Posterior cingulate gyrus (tissue), 11 donors: ENCODE data around the gene ENPP7.

Source experiments
- DNase-seq, 10 donors: peaks; one replicate each; pipeline versions ENCODE4 v3.0.0 to v3.0.0-alpha.2; 2020 to 2021; ENCODE audit warnings: mixed read lengths in 3 of 10
- intact Hi-C: fragments of 100-400 bp; cut with DNase I; formaldehyde crosslinking; loops from one replicate; pipeline ENCODE4 v1.15.1; 2023

Gene ENPP7

DNA sequence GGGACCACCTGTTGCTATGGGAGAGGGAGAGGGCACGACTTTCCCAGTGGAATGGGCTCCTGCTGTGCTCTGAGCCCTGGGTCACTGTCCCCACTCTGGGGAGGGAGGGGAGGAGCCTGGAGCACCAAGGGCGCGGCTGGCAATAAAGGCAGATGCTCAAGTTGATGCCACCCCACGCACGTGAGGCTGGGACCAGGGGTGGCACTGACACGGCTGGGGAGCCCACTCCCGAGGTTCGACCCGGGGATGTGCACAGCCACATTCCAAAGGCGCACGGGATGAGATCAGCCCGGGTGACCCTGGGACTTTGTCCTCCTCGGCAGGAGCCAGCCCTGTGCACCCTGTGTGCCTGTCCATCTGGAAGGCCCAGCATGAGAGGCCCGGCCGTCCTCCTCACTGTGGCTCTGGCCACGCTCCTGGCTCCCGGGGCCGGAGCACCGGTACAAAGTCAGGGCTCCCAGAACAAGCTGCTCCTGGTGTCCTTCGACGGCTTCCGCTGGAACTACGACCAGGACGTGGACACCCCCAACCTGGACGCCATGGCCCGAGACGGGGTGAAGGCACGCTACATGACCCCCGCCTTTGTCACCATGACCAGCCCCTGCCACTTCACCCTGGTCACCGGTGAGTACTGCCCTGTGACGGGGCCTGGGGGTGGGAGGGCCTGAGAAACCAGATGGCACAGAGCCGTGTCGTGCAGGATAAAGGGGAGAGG, at the start of gene ENPP7:
TSS of gene ENPP7 (plus strand) at position 175 of the 715 bp plus-strand sequence. CDS start at position 372, 197 bp downstream.
- no peak for DNase-seq
- intact Hi-C loops: no loop called here

- intact Hi-C loops: no loop called here
- DNase-seq: peak in 2 of 10 donors; percentile 68 to 78
These were observed 49.6 kb upstream of the ENPP7 start for GRCh38 chr17:79681101-79681621.

DNA sequence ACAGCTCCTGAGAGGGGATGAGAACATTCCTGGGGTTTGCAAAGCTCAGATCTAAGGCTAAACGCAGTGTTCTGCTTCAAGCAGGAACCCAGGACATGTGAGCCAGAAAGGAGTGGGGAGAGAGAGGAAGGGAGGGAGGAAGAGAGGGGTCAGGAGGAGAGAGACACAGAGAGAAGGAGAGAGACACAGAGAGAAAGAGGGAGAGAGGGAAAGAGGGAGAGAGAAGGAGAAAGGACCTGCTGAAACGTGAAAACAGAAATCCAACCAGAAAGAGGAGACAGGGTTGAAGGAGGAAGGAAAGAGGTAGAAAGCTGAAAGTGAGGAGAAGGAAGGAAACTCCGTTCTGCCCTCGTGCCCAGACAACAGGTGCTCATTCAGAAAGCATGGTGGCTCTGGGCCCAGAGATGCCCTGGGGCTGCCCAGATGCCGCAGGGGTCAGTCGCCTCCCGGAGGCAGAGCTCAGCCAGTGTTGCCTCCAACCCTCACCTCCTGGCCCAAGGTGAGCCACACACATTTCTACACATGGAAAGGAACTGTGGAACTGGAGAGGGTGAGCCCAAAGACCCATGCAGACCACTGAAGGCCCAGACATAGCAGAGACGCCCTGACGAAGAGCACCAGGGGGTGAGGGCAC, 49.0 kb upstream of the ENPP7 start:
- DNase-seq: peak in 3 of 10 donors; percentile 31 to 54 (median 49)
- intact Hi-C loops: no loop called here

GRCh38 chr17:79683365-79683764, 47.4 kb upstream of the ENPP7 start:
- intact Hi-C loops: no loop called here
- DNase-seq: no peak

- peak in 3 of 10 donors; percentile 63 to 78 (median 77) for DNase-seq
These were observed 46.4 kb upstream of the ENPP7 start for GRCh38 chr17:79684132-79684985.

DNA sequence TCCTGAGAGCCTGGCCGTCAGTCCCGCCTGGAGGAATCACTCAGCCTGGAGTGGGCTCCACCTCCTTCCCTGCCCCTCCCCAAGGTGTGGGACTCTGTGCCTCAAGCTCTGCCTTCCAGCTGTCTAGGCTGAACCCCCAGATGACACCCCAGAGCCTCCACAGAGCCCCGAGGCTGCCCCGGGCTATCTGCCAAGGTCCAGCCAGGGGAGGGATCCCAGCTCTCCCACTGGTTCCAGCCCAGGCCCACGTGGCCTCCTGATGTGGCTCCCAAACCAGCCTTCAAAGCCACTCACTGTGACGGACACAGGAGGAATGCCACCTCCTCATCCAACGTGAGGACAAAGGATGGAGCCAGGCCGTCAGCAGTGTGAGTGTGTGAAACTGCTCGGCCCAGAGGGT, 45.6 kb upstream of the ENPP7 start:
- DNase-seq: peak in 3 of 10 donors; percentile 40 to 62 (median 47)
- intact Hi-C loops: no loop called here

More at GRCh38 chr17:79684132-79684985, 46.4 kb upstream of the ENPP7 start:
- intact Hi-C loops: no loop called here

DNA sequence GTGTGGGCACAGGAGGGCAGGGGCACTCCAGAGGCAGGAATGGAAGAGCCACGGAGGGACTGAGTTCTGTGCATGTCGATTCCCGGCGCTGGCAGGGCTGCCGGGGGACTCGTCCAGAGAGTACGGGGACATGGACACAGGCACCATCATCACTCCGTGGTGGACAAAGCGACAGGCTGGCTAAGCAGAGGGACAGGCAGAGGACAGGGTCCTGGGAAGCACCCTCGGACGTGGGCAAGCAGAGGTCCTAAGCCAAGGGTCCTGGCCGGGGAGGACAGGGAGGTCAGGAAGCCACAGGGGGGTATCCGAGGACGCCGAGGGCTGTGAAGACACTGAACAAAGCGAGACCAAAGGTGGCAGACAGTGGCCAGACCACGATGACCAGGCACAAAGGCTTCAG, 44.3 kb upstream of the ENPP7 start:
- DNase-seq: peak in 3 of 10 donors; percentile 42 to 56 (median 52)
- intact Hi-C loops: no loop called here

GRCh38 chr17:79690466-79690865, 40.3 kb upstream of the ENPP7 start:
- peak in 1 of 10 donors; percentile 67 for DNase-seq
- intact Hi-C loops: no loop called here

DNA sequence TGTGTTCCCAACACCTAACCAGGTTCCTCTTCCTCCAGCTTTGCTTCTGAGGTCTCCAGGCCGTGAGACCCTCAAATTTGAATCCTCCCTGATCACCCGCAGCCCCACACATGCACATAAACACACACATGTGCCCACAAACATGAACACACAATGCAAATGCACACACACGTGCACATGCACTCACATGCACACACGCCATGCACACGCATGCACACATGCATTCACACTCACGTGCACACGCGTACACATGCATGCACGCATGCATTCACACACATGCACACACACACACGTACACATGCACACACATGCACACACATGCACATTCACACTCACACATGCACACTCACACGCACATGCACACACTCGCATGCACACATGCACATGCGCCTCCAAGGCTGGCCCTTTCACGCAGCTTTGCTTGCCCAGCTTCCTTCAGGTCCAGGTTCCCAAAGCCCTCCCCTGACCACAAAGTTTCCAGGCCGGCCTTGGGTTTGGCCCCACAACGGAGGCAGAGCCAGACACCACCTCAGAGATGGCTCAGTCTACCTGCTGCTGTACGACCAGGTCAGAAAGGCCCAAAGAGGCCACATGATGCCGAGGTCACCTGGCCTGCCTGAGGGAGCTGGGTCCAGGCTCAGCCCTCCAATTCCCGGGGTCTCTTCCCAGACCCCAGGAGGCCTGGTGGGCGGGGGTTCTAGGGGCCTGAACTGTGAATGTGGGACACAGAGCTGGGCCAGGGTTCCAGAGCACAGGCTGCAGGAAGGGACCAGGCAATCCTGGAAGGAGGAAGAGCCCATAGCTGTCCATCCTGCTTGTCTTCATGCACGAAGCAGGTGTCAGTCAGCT, 39.5 kb upstream of the ENPP7 start:
- intact Hi-C loops: no loop called here
- DNase-seq: peak in 1 of 10 donors; percentile 68

- peak in 9 of 10 donors; percentile 35 to 89 (median 56) for DNase-seq
- intact Hi-C loops: no loop called here
These were observed 38.8 kb upstream of the ENPP7 start for GRCh38 chr17:79691931-79692330.

GRCh38 chr17:79693419-79693818, 37.3 kb upstream of the ENPP7 start:
- peak in 1 of 10 donors; percentile 1 for DNase-seq
- intact Hi-C loops: no loop called here

- DNase-seq: no peak
- intact Hi-C loops: no loop called here
These were observed 35.4 kb upstream of the ENPP7 start for GRCh38 chr17:79695293-79695790.

GRCh38 chr17:79695797-79696609, 34.7 kb upstream of the ENPP7 start:
- DNase-seq: no peak
- intact Hi-C loops: no loop called here

- DNase-seq: peak in 1 of 10 donors; percentile 78
- intact Hi-C loops: no loop called here
These were observed 34.1 kb upstream of the ENPP7 start for GRCh38 chr17:79696610-79696982.

- intact Hi-C loops: no loop called here
- DNase-seq: no peak
These were observed 32.4 kb upstream of the ENPP7 start for GRCh38 chr17:79698146-79698846.

- intact Hi-C loops: no loop called here
- DNase-seq: no peak
These were observed 31.2 kb upstream of the ENPP7 start for GRCh38 chr17:79699386-79700036.

GRCh38 chr17:79700592-79700991, 30.2 kb upstream of the ENPP7 start:
- no peak for DNase-seq
- intact Hi-C loops: no loop called here

DNA sequence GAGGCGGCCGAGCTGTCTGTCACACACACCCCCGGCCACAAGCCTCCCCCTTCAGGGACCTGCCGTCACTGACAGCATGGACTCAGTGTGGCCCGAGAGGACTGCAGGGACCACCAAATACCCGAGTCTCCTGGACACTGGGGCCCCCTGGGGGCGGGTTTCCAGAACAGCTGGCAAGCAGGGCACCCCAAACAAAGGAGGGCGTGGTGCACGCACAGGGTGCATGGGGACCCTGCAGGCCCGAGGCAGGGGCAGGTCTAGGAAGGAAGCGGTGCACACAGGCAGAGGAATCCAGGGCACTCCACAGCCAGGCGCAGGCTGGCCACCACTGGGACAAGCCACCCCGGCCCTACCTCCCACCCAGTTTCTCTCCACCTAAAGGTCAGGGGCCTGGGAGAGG, 28.7 kb upstream of the ENPP7 start:
- DNase-seq: no peak
- intact Hi-C loops: no loop called here
